HEK293T (cell line): ENCODE measurements around the gene PPP1R3E.
A peak's percentile ranks its signal among the peaks of the same experiment; 100 is the strongest.

Experiments
- BHLHE40 ChIP-seq: fragments of 450-650 bp; IDR thresholded peaks from 2 replicates; pipeline ENCODE4 v1.6.1; 2016; ENCODE audit warnings: mild to moderate bottlenecking, moderate library complexity, borderline replicate concordance
- FOXK2 ChIP-seq: fragments of 450-650 bp; IDR thresholded peaks from 2 replicates; pipeline ENCODE4 v1.6.1; 2016; ENCODE audit warnings: mild to moderate bottlenecking
- FOXM1 ChIP-seq: fragments of 450-650 bp; IDR thresholded peaks from 2 replicates; pipeline ENCODE4 v1.6.1; 2017; ENCODE audit warnings: mild to moderate bottlenecking, borderline replicate concordance
- PKNOX1 ChIP-seq: fragments of 450-650 bp; IDR thresholded peaks from 2 replicates; pipeline ENCODE4 v1.6.1; 2016
- ZNF384 ChIP-seq: fragments of 450-650 bp; IDR thresholded peaks from 2 replicates; pipeline ENCODE4 v1.6.1; 2016

GRCh38 chr14:23294734-23295561 is 7.7 kb downstream of the PPP1R3E start:
- TF ChIP-seq FOXM1 (no peak), ZNF384 (peak; percentile 100), FOXK2 (no peak), PKNOX1 (no peak), BHLHE40 (no peak)
